Right forelimb (tissue), 1 donor: ENCODE measurements around the gene TCHP.
"Not testable (repeated sequence)": the region's sequence is repeated elsewhere in the genome, so short reads cannot be mapped to it uniquely, and the experiment has no call there.

Source experiments
- DNase-seq: peaks from one replicate; pipeline ENCODE4 v3.0.0-alpha.2; 2018

TCHP gene

GRCh38 chr12:109910969-109911348, 10.9 kb downstream of the TCHP start:
- DNase-seq, result no peak

- DNase-seq, result peak; percentile 56
Measured at GRCh38 chr12:109912855-109913321, 12.8 kb downstream of the TCHP start.

GRCh38 chr12:109914461-109914860, 14.4 kb downstream of the TCHP start:
- no peak for DNase-seq

GRCh38 chr12:109915171-109916040, 15.3 kb downstream of the TCHP start:
- no peak for DNase-seq

GRCh38 chr12:109916045-109916444, 16.0 kb downstream of the TCHP start:
- no peak for DNase-seq

- DNase-seq, result no peak
Measured at GRCh38 chr12:109919456-109919855, 19.4 kb downstream of the TCHP start.

- no peak for DNase-seq
Measured at GRCh38 chr12:109920261-109920780, 20.2 kb downstream of the TCHP start.

- DNase-seq, result no peak
Measured at GRCh38 chr12:109921982-109922381, 21.9 kb downstream of the TCHP start.

GRCh38 chr12:109923038-109923437, 23.0 kb downstream of the TCHP start:
- DNase-seq, result no peak

GRCh38 chr12:109923481-109924245, 23.6 kb downstream of the TCHP start:
- DNase-seq, result no peak

- DNase-seq, result no peak
Measured at GRCh38 chr12:109925185-109925840, 25.2 kb downstream of the TCHP start.

GRCh38 chr12:109926016-109926415, 25.9 kb downstream of the TCHP start:
- no peak for DNase-seq

- no peak for DNase-seq
Measured at GRCh38 chr12:109926488-109927210, 26.6 kb downstream of the TCHP start.

- no peak for DNase-seq
Measured at GRCh38 chr12:109927622-109928021, 27.5 kb downstream of the TCHP start.

- no peak for DNase-seq
Measured at GRCh38 chr12:109928058-109928656, 28.1 kb downstream of the TCHP start.

- not testable (repeated sequence) for DNase-seq
Measured at GRCh38 chr12:109929326-109929725, 29.3 kb downstream of the TCHP start.

- DNase-seq, result no peak
Measured at GRCh38 chr12:109930028-109930800, 30.1 kb downstream of the TCHP start.

- no peak for DNase-seq
Measured at GRCh38 chr12:109931143-109931542, 31.1 kb downstream of the TCHP start.

GRCh38 chr12:109932878-109933503, 32.9 kb downstream of the TCHP start:
- DNase-seq, result no peak

GRCh38 chr12:109934026-109934425, 34.0 kb downstream of the TCHP start:
- no peak for DNase-seq

- DNase-seq, result no peak
Measured at GRCh38 chr12:109937371-109937770, 37.3 kb downstream of the TCHP start.
